Measurements from ENCODE around the gene CPD. TPM values are rescaled to one million over a fixed set of nuclear protein-coding genes. Genes with fewer than 3 reads are reported as not detected.

CPD gene
- total and polyA plus RNA-seq, 2 of the 13 experiments (the other 11 are each of a cell fraction or from before 2014, with no cell fraction given), result 46.1 to 72.3 TPM

DNA sequence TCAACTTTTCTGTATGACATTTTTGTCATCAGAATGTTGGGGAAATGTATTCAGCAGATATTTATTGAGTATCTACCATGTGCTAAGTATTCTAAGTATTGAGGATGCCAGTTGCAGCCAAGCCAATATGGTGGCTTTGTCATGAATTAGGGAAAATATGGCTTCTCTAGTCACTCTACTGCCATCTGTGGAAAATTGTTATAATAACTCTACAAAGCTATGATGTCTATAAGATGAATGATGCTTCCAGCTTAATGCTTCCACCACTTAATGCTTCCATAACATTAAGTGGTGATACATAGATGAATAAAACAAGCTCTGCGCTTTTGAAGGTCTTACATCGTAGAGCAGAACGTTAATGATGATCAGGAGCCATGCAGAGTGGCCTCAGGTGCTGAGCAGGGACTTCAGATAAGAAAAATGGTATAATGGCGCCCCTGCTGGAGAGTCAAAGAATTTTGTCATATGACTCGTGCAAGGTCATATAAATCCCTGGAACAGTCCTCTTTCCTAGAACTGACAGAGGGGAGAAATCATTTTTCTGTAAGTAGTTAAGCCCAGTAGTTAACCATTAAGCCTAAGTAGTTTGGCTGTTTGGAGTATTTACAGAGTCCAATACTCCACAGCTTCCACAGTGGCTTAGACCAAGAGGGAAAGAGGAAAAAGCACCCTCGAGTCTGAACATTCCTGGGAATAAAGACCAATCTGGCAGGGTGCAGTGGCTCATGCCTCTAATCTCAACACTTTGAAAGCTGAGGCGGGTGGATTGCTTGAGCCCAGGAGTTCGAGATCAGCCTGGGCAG is 42.2 kb upstream of the CPD start (continued):
- TF ChIP-seq ISL2 (CRISPR knock-in tag; IDR thresholded peaks at IDR 0.05) (peak; percentile 83), MTA1 (CRISPR knock-in tag; IDR thresholded peaks at IDR 0.05; ENCODE audit: borderline replicate concordance) (no peak), HNF1B (CRISPR knock-in tag; IDR thresholded peaks at IDR 0.05) (peak; percentile 79), ZNF235 (CRISPR knock-in tag; IDR thresholded peaks at IDR 0.05; ENCODE audit: borderline replicate concordance) (no peak), ARID4A (CRISPR knock-in tag; IDR thresholded peaks at IDR 0.05; ENCODE audit: borderline replicate concordance) (peak; percentile 34; the same call in 1 of the 2 replicates), ZSCAN30 (CRISPR knock-in tag; IDR thresholded peaks at IDR 0.05) (no peak), MEIS1 (CRISPR knock-in tag; IDR thresholded peaks at IDR 0.05; ENCODE audit: borderline replicate concordance) (no peak), PPARG (CRISPR knock-in tag; conservative IDR thresholded peaks at IDR 0.05) (peak; percentile 84), FOXO4 (CRISPR knock-in tag; conservative IDR thresholded peaks at IDR 0.05) (no peak), SALL2 (CRISPR knock-in tag; IDR thresholded peaks at IDR 0.05) (no peak), ONECUT2 (CRISPR knock-in tag; IDR thresholded peaks at IDR 0.05) (no peak), HMG20B (CRISPR knock-in tag; conservative IDR thresholded peaks at IDR 0.05) (no peak; the same call in 1 of the 2 replicates), TBX3 (IDR thresholded peaks at IDR 0.05; ENCODE audit: borderline replicate concordance) (no peak), YEATS2 (CRISPR knock-in tag; IDR thresholded peaks at IDR 0.05; ENCODE audit: borderline replicate concordance) (no peak), BRD4 (CRISPR knock-in tag; IDR thresholded peaks at IDR 0.05) (0 out of 2 replicates have a peak, but pooled peaks have one; percentile 52)
- TF ChIP-seq, protein P1, sequence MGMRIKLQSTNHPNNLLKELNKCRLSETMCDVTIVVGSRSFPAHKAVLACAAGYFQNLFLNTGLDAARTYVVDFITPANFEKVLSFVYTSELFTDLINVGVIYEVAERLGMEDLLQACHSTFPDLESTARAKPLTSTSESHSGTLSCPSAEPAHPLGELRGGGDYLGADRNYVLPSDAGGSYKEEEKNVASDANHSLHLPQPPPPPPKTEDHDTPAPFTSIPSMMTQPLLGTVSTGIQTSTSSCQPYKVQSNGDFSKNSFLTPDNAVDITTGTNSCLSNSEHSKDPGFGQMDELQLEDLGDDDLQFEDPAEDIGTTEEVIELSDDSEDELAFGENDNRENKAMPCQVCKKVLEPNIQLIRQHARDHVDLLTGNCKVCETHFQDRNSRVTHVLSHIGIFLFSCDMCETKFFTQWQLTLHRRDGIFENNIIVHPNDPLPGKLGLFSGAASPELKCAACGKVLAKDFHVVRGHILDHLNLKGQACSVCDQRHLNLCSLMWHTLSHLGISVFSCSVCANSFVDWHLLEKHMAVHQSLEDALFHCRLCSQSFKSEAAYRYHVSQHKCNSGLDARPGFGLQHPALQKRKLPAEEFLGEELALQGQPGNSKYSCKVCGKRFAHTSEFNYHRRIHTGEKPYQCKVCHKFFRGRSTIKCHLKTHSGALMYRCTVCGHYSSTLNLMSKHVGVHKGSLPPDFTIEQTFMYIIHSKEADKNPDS (CRISPR knock-in tag; IDR thresholded peaks at IDR 0.05), result peak; percentile 81
